PC-3 (cell line): ENCODE results near the gene SLC22A1. TPM values are rescaled to one million over a fixed set of nuclear protein-coding genes. Genes with fewer than 3 reads are reported as not detected.
"Not testable (repeated sequence)": the region's sequence is repeated elsewhere in the genome, so short reads cannot be mapped to it uniquely, and the experiment has no call there.

Experiments
- ATAC-seq: fragments of 200-7000 bp; cut with Tn5 transposase; 2 replicates; pipeline ENCODE4 v1.9.1; 2020; ENCODE audit warnings: mild to moderate bottlenecking, moderate library complexity
- BruUV-seq: library from RNA; stranded (reverse); fragments of 400-500 nt; replicated peaks from 2 replicates; lab custom pipeline; 2021; lab: Mats Ljungman, UMichigan
- CTCF ChIA-PET: fragments of 300-600 bp; sonication (Branson Sonifier 250); formaldehyde crosslinking; loops from one replicate; lab custom pipeline; 2022; ENCODE audit warnings: antibody characterized with exemption; lab: Charles Lee
- POLR2A ChIA-PET: fragments of 300-600 bp; sonication (Branson Sonifier 250); formaldehyde crosslinking; loops from one replicate; lab custom pipeline; 2022; ENCODE audit warnings: antibody characterized with exemption; ENCODE audit not compliant: unreplicated experiment; lab: Charles Lee
- DNase-seq: peaks from one replicate; pipeline ENCODE4 v3.0.0-alpha.2; 2015
- H2AFZ ChIP-seq: fragments of 300-600 bp; sonication (generic); 2 replicates; pipeline ENCODE4 v1.6.0; 2016; ENCODE audit warnings: antibody characterized with exemption, low read length
- H3F3A ChIP-seq: fragments of 300-600 bp; sonication (generic); one replicate; pipeline ENCODE4 v1.6.0; 2017; ENCODE audit warnings: antibody characterized with exemption, low read length, control low read depth, mild to moderate bottlenecking; ENCODE audit not compliant: unreplicated experiment
- H3K27ac ChIP-seq: fragments of 300-600 bp; sonication (generic); 2 replicates; pipeline ENCODE4 v1.5.1; 2016; ENCODE audit warnings: mild to moderate bottlenecking, low read length
- H3K27me3 ChIP-seq: fragments of 300-600 bp; sonication (generic); 2 replicates; pipeline ENCODE4 v1.6.1; 2016; ENCODE audit warnings: low read length, mixed read lengths
- H3K36me3 ChIP-seq: fragments of 300-600 bp; sonication (generic); 2 replicates; pipeline ENCODE4 v1.6.1; 2016; ENCODE audit warnings: low read depth, mixed run types, low read length, mixed read lengths
- H3K4me1 ChIP-seq: fragments of 300-600 bp; sonication (generic); 2 replicates; pipeline ENCODE4 v1.5.1; 2016; ENCODE audit warnings: low read length; ENCODE audit not compliant: insufficient read depth
- H3K4me2 ChIP-seq: fragments of 300-600 bp; sonication (generic); 2 replicates; pipeline ENCODE4 v1.6.0; 2016; ENCODE audit warnings: low read length
- H3K4me3 ChIP-seq: fragments of 300-600 bp; sonication (generic); 2 replicates; pipeline ENCODE4 v1.5.1; 2016; ENCODE audit warnings: mild to moderate bottlenecking, low read length, mixed read lengths
- H3K79me2 ChIP-seq: fragments of 300-600 bp; sonication (generic); 2 replicates; pipeline ENCODE4 v1.6.1; 2017; ENCODE audit warnings: low read length, mixed read lengths
- H3K9ac ChIP-seq: fragments of 300-600 bp; sonication (generic); 2 replicates; pipeline ENCODE4 v1.6.0; 2016; ENCODE audit warnings: mild to moderate bottlenecking, low read length
- H3K9me2 ChIP-seq: fragments of 300-600 bp; sonication (generic); replicated peaks from 2 replicates; pipeline ENCODE4 v1.6.1; 2016; ENCODE audit warnings: mixed run types, low read length, mixed read lengths
- H3K9me3 ChIP-seq: fragments of 300-600 bp; sonication (generic); 2 replicates; pipeline ENCODE4 v1.6.1; 2016; ENCODE audit warnings: low read length, mixed read lengths
- H4K20me1 ChIP-seq: fragments of 300-600 bp; sonication (generic); 2 replicates; pipeline ENCODE4 v1.6.1; 2016; ENCODE audit warnings: low read length, mixed read lengths
- EZH2 ChIP-seq: fragments of 300-600 bp; sonication (generic); IDR thresholded peaks from one replicate; pipeline ENCODE4 v1.6.1; 2017; ENCODE audit warnings: antibody characterized with exemption, mild to moderate bottlenecking, low read length; ENCODE audit not compliant: unreplicated experiment
- EZH2phosphoT487 ChIP-seq: fragments of 300-600 bp; sonication (generic); IDR thresholded peaks from 2 replicates; pipeline ENCODE4 v1.6.1; 2018; ENCODE audit warnings: mild to moderate bottlenecking, antibody characterized with exemption, low read length, borderline replicate concordance
- intact Hi-C: fragments of 100-400 bp; cut with micrococcal nuclease; formaldehyde crosslinking; loops from 2 replicates; pipeline ENCODE4 v1.9.0; 2023
- total RNA-seq: library from RNA; depleted of rRNA; stranded (reverse); fragments of >200 nt; gene quantifications from 2 replicates; pipeline ENCODE4 v1.2.3, GENCODE V29; 2014
- TF ChIP-seq, protein P1 (sequence below): fragments of 300-600 bp; sonication (generic); conservative IDR thresholded peaks from 2 replicates; pipeline ENCODE4 v1.5.1; 2017; ENCODE audit warnings: antibody characterized with exemption, low read depth, mild to moderate bottlenecking, low read length

SLC22A1 gene
- total RNA-seq, 1 experiment from 2014 or later: 10.2 TPM

DNA sequence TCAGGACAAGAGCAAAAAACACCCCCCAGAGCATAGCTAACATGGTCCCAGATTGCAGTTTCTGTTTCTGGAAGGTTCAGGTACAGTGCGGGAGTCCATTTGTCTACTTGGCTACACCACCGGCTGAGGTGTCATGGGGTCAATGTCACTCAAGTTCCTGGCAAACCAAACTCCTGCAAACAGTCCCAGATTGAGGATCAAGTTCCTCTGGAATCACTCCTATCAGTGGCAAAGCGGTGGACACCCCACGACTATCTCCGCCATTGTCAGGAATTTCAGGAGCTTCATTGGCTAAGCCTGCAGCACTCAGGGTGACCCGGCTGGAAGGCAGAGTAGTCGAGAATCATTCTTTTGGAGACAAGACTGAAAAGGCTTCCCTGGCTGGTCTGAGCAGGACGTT, 41.8 kb downstream of the SLC22A1 start:
- Histone ChIP-seq H4K20me1 (no peaks in the 10 kb centered on the region), H3F3A (no peaks in the 10 kb centered on the region), H3K4me3 (no peak overlapping the region), H3K9ac (no peak overlapping the region), H2AFZ (no peak overlapping the region), H3K9me3 (no peaks in the 10 kb centered on the region), H3K27ac (no peak overlapping the region), H3K4me1 (peaks cover 6% of the 10 kb centered on the region; the same call in 1 of the 2 replicates), H3K9me2 (no peaks in the 10 kb centered on the region), H3K4me2 (no peak overlapping the region), H3K27me3 (no peaks in the 10 kb centered on the region), H3K79me2 (no peaks in the 10 kb centered on the region), H3K36me3 (no peaks in the 10 kb centered on the region)
- no peak for TF ChIP-seq EZH2phosphoT487
- TF ChIP-seq, protein P1, sequence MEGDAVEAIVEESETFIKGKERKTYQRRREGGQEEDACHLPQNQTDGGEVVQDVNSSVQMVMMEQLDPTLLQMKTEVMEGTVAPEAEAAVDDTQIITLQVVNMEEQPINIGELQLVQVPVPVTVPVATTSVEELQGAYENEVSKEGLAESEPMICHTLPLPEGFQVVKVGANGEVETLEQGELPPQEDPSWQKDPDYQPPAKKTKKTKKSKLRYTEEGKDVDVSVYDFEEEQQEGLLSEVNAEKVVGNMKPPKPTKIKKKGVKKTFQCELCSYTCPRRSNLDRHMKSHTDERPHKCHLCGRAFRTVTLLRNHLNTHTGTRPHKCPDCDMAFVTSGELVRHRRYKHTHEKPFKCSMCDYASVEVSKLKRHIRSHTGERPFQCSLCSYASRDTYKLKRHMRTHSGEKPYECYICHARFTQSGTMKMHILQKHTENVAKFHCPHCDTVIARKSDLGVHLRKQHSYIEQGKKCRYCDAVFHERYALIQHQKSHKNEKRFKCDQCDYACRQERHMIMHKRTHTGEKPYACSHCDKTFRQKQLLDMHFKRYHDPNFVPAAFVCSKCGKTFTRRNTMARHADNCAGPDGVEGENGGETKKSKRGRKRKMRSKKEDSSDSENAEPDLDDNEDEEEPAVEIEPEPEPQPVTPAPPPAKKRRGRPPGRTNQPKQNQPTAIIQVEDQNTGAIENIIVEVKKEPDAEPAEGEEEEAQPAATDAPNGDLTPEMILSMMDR: no peak
- no peak for TF ChIP-seq EZH2
- ChIA-PET CTCF (no interaction called here), POLR2A (no interaction called here)
- DNase-seq (no peak), ATAC-seq (no peak)
- no TSS peak for BruUV-seq
- intact Hi-C loops: no loop called here

DNA sequence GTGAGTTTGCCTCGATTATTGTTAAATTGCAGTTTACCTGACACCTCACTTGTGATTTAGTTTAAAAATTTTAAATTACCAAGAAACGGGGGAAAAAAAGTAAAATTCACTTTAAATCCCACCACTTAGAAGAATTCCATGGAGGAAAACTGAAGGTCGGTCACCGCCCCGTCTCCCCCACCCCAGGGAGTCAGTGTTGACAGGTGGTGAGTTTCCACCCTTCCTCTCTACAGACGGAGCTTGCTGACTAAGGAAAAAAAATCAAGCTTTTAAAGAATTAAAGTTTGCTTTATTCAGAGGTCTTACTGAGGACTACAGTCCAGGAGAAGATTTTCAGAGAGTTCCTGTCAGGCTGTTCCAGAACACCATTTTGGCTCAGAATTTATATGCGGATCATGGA, 42.3 kb downstream of the SLC22A1 start:
- DNase-seq (no peak), ATAC-seq (no peak)
- Histone ChIP-seq H3K4me3 (no peak overlapping the region), H3K27me3 (no peaks in the 10 kb centered on the region), H3K36me3 (no peaks in the 10 kb centered on the region), H3K79me2 (no peaks in the 10 kb centered on the region), H3K27ac (no peak overlapping the region), H3K4me1 (peaks cover 6% of the 10 kb centered on the region; the same call in 1 of the 2 replicates), H3F3A (no peaks in the 10 kb centered on the region), H3K9me3 (no peaks in the 10 kb centered on the region), H4K20me1 (no peaks in the 10 kb centered on the region), H3K9me2 (no peaks in the 10 kb centered on the region), H3K4me2 (no peak overlapping the region), H2AFZ (no peak overlapping the region), H3K9ac (no peak overlapping the region)
- intact Hi-C loops: no loop called here
- BruUV-seq: no TSS peak
- no peak for TF ChIP-seq EZH2
- TF ChIP-seq EZH2phosphoT487: no peak
- TF ChIP-seq, protein P1: no peak
- CTCF ChIA-PET: no interaction called here
- POLR2A ChIA-PET: no interaction called here

DNA sequence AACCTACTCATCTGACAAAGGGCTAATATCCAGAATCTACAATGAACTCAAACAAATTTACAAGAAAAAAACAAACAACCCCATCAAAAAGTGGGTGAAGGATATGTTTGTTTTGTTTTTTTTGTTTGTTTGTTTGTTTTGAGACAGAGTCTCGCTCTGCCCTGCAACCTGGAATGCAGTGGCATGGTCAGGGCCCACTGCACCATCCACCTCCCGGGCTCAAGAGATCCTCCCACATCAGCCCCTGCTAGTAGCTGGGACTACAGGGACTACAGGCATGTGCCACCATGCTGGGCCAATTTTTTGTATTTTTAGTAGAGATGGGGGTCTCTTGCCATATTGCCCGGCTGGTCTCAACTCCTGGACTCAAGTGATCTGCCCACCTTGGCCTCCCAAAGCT, 44.3 kb downstream of the SLC22A1 start:
- H3K36me3 ChIP-seq, H3K9ac ChIP-seq, POLR2A ChIA-PET, ATAC-seq, DNase-seq, H3K9me3 ChIP-seq, H3K4me2 ChIP-seq, BruUV-seq, H3K79me2 ChIP-seq, H3K27me3 ChIP-seq, H3K4me1 ChIP-seq, H3F3A ChIP-seq, H4K20me1 ChIP-seq, H3K4me3 ChIP-seq, intact Hi-C loops, H3K9me2 ChIP-seq, CTCF ChIA-PET, H2AFZ ChIP-seq, H3K27ac ChIP-seq: not testable (repeated sequence)
